Liver (tissue), 9 donors: Measurements from ENCODE around the gene WIPF2. TPM values are rescaled to one million over a fixed set of nuclear protein-coding genes. Genes with fewer than 3 reads are reported as not detected.
A peak's percentile ranks its signal among the peaks of the same experiment; 100 is the strongest.

Experiments used
- DNase-seq: peaks from one replicate; pipeline ENCODE4 v3.0.0-alpha.2; 2017; ENCODE audit warnings: low spot score
- H3K27ac ChIP-seq, 2 donors: one replicate each; pipeline ENCODE4 v1.7.0; 2013; ENCODE audit warnings: inconsistent platforms in 2 of 2, low read length in 2 of 2, control low read depth in 1 of 2, low read depth in 1 of 2, mild to moderate bottlenecking in 1 of 2
- H3K27me3 ChIP-seq, 4 donors: one replicate each; pipeline versions ENCODE4 v1.6.1 to v1.7.0; 2013; ENCODE audit warnings: low read length in 3 of 4, inconsistent platforms in 1 of 4, mild to moderate bottlenecking in 1 of 4, moderate library complexity in 1 of 4; ENCODE audit not compliant: control insufficient read depth in 4 of 4, insufficient read depth in 4 of 4
- H3K36me3 ChIP-seq, 4 donors: one replicate each; pipeline versions ENCODE4 v1.6.1 to v1.7.0; 2013; ENCODE audit warnings: low read length in 3 of 4, mild to moderate bottlenecking in 3 of 4, low read depth in 1 of 4, moderate library complexity in 1 of 4; ENCODE audit not compliant: control insufficient read depth in 4 of 4, insufficient read depth in 3 of 4
- H3K4me1 ChIP-seq, 4 donors: one replicate each; pipeline versions ENCODE4 v1.6.1 to v1.7.0; 2013; ENCODE audit warnings: low read length in 3 of 4, mild to moderate bottlenecking in 3 of 4, moderate library complexity in 1 of 4; ENCODE audit not compliant: control insufficient read depth in 4 of 4, insufficient read depth in 4 of 4
- H3K4me3 ChIP-seq, 3 donors: one replicate each; pipeline versions ENCODE4 v1.6.1 to v1.7.0; 2013; ENCODE audit warnings: low read length in 3 of 3, control low read depth in 1 of 3, low read depth in 1 of 3, mild to moderate bottlenecking in 1 of 3
- H3K9ac ChIP-seq, 2 donors: one replicate each; pipeline ENCODE4 v1.7.0; 2013; ENCODE audit warnings: low read length in 2 of 2, mild to moderate bottlenecking in 2 of 2, moderate library complexity in 2 of 2, control low read depth in 1 of 2, low read depth in 1 of 2
- H3K9me3 ChIP-seq, 4 donors: one replicate each; pipeline versions ENCODE4 v1.6.1 to v1.7.0; 2013; ENCODE audit warnings: low read length in 3 of 4; ENCODE audit not compliant: control insufficient read depth in 4 of 4
- EGR1 ChIP-seq, 2 donors: IDR thresholded peaks; 2 replicates each; pipeline ENCODE4 v1.6.1; 2016 to 2018; ENCODE audit warnings: antibody characterized with exemption in 2 of 2, low read depth in 2 of 2
- FOXA1 ChIP-seq: IDR thresholded peaks from 2 replicates; pipeline ENCODE4 v1.6.1; 2016; ENCODE audit warnings: antibody characterized with exemption
- FOXA2 ChIP-seq: IDR thresholded peaks from 2 replicates; pipeline ENCODE4 v1.6.1; 2016; ENCODE audit warnings: antibody characterized with exemption
- HNF4A ChIP-seq, 2 donors: conservative IDR thresholded peaks; 2 replicates each; pipeline ENCODE4 v1.6.1; 2016; ENCODE audit warnings: antibody characterized with exemption in 2 of 2, mild to moderate bottlenecking in 2 of 2
- HNF4G ChIP-seq: IDR thresholded peaks from 2 replicates; pipeline ENCODE4 v1.6.1; 2016; ENCODE audit warnings: antibody characterized with exemption
- NR2F2 ChIP-seq: IDR thresholded peaks from 2 replicates; pipeline ENCODE4 v1.6.1; 2016; ENCODE audit warnings: antibody characterized with exemption
- RXRA ChIP-seq, 2 donors: IDR thresholded peaks; 2 replicates each; pipeline ENCODE4 v1.6.1; 2017 to 2018; ENCODE audit warnings: antibody characterized with exemption in 2 of 2, mild to moderate bottlenecking in 1 of 2
- SP1 ChIP-seq: IDR thresholded peaks from 2 replicates; pipeline ENCODE4 v1.6.1; 2018; ENCODE audit warnings: antibody characterized with exemption, mild to moderate bottlenecking
- YY1 ChIP-seq: IDR thresholded peaks from 2 replicates; pipeline ENCODE4 v1.6.1; 2016; ENCODE audit warnings: antibody characterized with exemption, mild to moderate bottlenecking
- WGBS: extraction: QIAGEN DNeasy Blood & Tissue Kit; methylation state at CpG from one replicate; pipeline ENCODE4 v1.1.7; 2013; 5-methylcytosine and 5-hydroxymethylcytosine counted together
- polyA plus RNA-seq, 2 donors: library from polyadenylated mRNA; stranded (reverse) in 1 of 2; unstranded in 1 of 2; fragments of 200-250 nt in 1 of 2; fragments of >200 nt in 1 of 2; fragmentation: Nextera tagmentation in 1 of 2; extraction: Ambion mirVana in 1 of 2; gene quantifications; one replicate each; pipeline versions ENCODE4 v1.2.1 to v1.2.3, GENCODE V29; 2013 to 2015
- total RNA-seq, 2 donors: library from RNA; depleted of rRNA; stranded (reverse); fragments of >200 nt; gene quantifications; one replicate each; pipeline ENCODE4 v1.2.3, GENCODE V29; 2014
- TF ChIP-seq, protein P1 (sequence below): IDR thresholded peaks from 2 replicates; pipeline ENCODE4 v1.6.1; 2016; ENCODE audit warnings: antibody characterized with exemption
- TF ChIP-seq, protein P2 (sequence below): fragments of 150-350 bp; IDR thresholded peaks from 2 replicates; pipeline ENCODE4 v1.5.1; 2017; ENCODE audit warnings: improper control_type of control experiment, low read depth, low read length; ENCODE audit not compliant: missing input control
- TF ChIP-seq, protein P3 (sequence below): IDR thresholded peaks from 2 replicates; pipeline ENCODE4 v1.6.1; 2016; ENCODE audit warnings: antibody characterized with exemption, mild to moderate bottlenecking
- donor health status: healthy.
- donor health status: healthy.
- donor health status: healthy.
- donor health status: healthy.
- donor health status: healthy.

The WIPF2 gene
- total and polyA plus RNA-seq, 4 donors: 4.4 to 5.6 (median 5.2) TPM

DNA sequence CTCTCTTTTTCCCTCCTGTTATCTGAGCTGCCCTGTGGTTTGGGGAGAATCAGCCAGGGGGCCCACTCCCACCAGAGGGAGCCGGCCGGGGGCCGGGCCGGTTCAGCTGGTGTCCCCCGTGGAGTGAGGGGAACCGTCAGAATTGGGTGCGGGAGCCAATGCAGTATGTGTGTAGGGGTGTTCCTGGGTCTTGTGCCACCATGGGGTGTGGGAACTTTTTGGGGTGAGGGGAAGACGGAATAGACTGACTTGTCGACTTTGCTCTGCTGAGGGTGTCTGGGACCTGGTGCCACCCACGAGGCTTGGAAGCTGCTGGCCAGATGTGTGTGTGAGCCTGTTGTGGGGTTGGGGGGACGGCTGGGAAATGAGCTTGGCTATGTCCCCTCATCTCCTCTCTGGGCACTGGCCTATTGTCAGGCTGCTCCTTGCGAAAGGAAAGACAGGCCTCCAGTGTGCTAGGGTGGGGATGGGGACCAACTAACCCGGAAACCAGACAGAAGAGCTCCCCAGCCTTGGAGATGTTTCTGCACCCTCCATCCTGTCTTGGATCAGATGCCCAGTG lies 99.8 kb downstream of the WIPF2 start:
- WGBS: 7% methylated on average over 13 of the region's 13 CpGs

DNA sequence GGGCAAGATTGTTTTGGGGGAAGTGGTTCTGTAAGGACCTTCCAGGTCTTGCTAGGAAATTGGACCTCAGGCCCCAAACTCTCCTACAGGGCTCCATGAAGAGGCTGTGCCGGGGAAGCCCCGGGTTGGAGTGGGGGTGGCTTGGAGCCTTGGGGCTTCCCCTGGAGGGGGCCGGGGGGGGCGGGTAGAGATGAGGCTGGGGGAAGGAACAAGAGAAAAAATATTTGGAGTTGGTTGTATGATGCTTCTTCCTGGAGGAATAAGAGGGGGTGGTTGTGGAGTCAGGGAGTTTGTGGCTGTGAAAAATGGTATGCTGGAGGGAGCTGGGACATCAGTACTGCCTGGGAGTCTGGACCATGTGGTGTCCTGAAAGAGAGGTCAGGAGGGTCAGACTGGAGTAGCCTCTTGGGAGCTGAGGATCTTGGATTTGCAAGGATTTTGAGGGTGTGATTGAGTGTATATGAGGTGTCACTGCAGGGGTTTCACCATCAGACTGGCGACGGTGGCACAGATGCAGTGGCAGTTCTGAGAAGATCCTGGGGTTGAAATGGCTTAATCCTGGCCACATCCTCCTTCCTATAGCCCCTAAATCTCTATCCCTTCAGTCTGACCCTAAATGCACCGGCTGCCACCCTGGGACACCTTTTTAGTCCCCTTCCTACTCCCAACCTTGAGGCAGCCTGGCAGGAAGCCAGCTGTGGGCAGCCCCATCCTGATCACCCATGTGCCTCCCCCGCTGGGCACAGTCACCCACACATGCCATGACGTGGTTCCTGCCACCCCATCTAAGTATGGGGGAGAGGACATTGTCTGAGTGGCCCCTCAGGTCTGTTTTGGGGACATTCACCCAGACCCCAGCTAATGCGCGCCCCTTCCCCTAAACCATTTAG lies 100.8 kb downstream of the WIPF2 start:
- WGBS: 64% methylated on average over 11 of the region's 11 CpGs
- DNase-seq: no peak
- TF ChIP-seq YY1: no peak
- TF ChIP-seq, protein P1, sequence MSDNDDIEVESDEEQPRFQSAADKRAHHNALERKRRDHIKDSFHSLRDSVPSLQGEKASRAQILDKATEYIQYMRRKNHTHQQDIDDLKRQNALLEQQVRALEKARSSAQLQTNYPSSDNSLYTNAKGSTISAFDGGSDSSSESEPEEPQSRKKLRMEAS: no peak
- no peak for TF ChIP-seq NR2F2
- TF ChIP-seq SP1: no peak
- no peak for TF ChIP-seq HNF4G
- TF ChIP-seq EGR1 (IDR thresholded peaks at IDR 0.05; ENCODE audit: low read depth in 2 of 2): no peak
- no peak for TF ChIP-seq FOXA2
- no peak for TF ChIP-seq RXRA (IDR thresholded peaks at IDR 0.05)
- TF ChIP-seq, protein P2, sequence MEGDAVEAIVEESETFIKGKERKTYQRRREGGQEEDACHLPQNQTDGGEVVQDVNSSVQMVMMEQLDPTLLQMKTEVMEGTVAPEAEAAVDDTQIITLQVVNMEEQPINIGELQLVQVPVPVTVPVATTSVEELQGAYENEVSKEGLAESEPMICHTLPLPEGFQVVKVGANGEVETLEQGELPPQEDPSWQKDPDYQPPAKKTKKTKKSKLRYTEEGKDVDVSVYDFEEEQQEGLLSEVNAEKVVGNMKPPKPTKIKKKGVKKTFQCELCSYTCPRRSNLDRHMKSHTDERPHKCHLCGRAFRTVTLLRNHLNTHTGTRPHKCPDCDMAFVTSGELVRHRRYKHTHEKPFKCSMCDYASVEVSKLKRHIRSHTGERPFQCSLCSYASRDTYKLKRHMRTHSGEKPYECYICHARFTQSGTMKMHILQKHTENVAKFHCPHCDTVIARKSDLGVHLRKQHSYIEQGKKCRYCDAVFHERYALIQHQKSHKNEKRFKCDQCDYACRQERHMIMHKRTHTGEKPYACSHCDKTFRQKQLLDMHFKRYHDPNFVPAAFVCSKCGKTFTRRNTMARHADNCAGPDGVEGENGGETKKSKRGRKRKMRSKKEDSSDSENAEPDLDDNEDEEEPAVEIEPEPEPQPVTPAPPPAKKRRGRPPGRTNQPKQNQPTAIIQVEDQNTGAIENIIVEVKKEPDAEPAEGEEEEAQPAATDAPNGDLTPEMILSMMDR: no peak

More for the DNA sequence above, 99.8 kb downstream of the WIPF2 start:
- Histone ChIP-seq H3K9ac (peak overlapping the region; percentile 80 to 87), H3K4me1 (peaks cover 33 to 82% (median 73%) of the 10 kb centered on the region in 4 donors), H3K9me3 (no peaks in the 10 kb centered on the region), H3K4me3 (peak overlapping the region; percentile 61 to 86 (median 75)), H3K27me3 (no peaks in the 10 kb centered on the region), H3K36me3 (no peaks in the 10 kb centered on the region), H3K27ac (peak overlapping the region; percentile 81 to 94)
- TF ChIP-seq, protein P3, sequence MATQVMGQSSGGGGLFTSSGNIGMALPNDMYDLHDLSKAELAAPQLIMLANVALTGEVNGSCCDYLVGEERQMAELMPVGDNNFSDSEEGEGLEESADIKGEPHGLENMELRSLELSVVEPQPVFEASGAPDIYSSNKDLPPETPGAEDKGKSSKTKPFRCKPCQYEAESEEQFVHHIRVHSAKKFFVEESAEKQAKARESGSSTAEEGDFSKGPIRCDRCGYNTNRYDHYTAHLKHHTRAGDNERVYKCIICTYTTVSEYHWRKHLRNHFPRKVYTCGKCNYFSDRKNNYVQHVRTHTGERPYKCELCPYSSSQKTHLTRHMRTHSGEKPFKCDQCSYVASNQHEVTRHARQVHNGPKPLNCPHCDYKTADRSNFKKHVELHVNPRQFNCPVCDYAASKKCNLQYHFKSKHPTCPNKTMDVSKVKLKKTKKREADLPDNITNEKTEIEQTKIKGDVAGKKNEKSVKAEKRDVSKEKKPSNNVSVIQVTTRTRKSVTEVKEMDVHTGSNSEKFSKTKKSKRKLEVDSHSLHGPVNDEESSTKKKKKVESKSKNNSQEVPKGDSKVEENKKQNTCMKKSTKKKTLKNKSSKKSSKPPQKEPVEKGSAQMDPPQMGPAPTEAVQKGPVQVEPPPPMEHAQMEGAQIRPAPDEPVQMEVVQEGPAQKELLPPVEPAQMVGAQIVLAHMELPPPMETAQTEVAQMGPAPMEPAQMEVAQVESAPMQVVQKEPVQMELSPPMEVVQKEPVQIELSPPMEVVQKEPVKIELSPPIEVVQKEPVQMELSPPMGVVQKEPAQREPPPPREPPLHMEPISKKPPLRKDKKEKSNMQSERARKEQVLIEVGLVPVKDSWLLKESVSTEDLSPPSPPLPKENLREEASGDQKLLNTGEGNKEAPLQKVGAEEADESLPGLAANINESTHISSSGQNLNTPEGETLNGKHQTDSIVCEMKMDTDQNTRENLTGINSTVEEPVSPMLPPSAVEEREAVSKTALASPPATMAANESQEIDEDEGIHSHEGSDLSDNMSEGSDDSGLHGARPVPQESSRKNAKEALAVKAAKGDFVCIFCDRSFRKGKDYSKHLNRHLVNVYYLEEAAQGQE: no peak
- TF ChIP-seq, protein P2: no peak
- TF ChIP-seq HNF4A (conservative IDR thresholded peaks at IDR 0.05) (no peak), NR2F2 (no peak), HNF4G (no peak), SP1 (no peak), FOXA1 (no peak), RXRA (IDR thresholded peaks at IDR 0.05) (no peak)
- DNase-seq: no peak

More for the DNA sequence above, 100.8 kb downstream of the WIPF2 start:
- Histone ChIP-seq H3K36me3 (no peaks in the 10 kb centered on the region), H3K9me3 (no peaks in the 10 kb centered on the region), H3K4me1 (peaks cover 33 to 85% (median 77%) of the 10 kb centered on the region in 4 donors), H3K4me3 (peak overlapping the region in 1 of 3 donors; percentile 86), H3K27me3 (no peaks in the 10 kb centered on the region), H3K9ac (no peak overlapping the region), H3K27ac (peak overlapping the region; percentile 64 to 81)
